Measurements from ENCODE around the gene NDUFC1. TPM values are rescaled to one million over a fixed set of nuclear protein-coding genes. Genes with fewer than 3 reads are reported as not detected.
A peak's percentile ranks its signal among the peaks of the same experiment; 100 is the strongest.

The NDUFC1 gene
- total and polyA plus RNA-seq, 2 of the 8 experiments (the other 6 are each of a cell fraction or from before 2014, with no cell fraction given), result 41.9 to 62.0 TPM

- Histone ChIP-seq H3K9ac (replicated peaks in 1 of 4; ENCODE audit: extremely low read depth in 1 of 4, low read depth in 3 of 4, low read length in 3 of 4) (peak overlapping the region; percentile 70 to 94 (median 91)), H4K5ac (ENCODE audit: insufficient read length, low read depth, low read length) (peak overlapping the region; percentile 60), H3K23ac (ENCODE audit: insufficient read length) (no peak overlapping the region), H3K27me3 (replicated peaks in 1 of 4; ENCODE audit: control insufficient read depth in 3 of 4, extremely low read depth in 1 of 4, insufficient read depth in 3 of 4, low read length in 3 of 4) (no peaks in the 10 kb centered on the region), H3K79me1 (ENCODE audit: low read depth, low read length) (no peaks in the 10 kb centered on the region), H4K8ac (ENCODE audit: extremely low read depth, insufficient read depth, low read length) (no peak overlapping the region), H3K9me3 (ENCODE audit: insufficient read depth in 2 of 2, low read depth in 1 of 2, low read length in 1 of 2) (peaks cover 4% of the 10 kb centered on the region in 2 experiments; a peak in 3 of 4 replicates), H4K91ac (replicated peaks; ENCODE audit: insufficient read length, low read length) (no peak overlapping the region), H2BK12ac (ENCODE audit: low read depth, low read length) (peak overlapping the region; percentile 63; the same call in 1 of the 2 replicates), H3K56ac (replicated peaks; ENCODE audit: insufficient read length, low read depth, low read length) (peak overlapping the region; percentile 40), H3K27ac (ENCODE audit: low read depth, low read length) (peak overlapping the region; percentile 65), H3K79me2 (ENCODE audit: control insufficient read depth in 1 of 2, insufficient read depth in 2 of 2, low read length in 2 of 2) (peaks cover 32 to 56% of the 10 kb centered on the region in 2 experiments), H3K4me2 (ENCODE audit: insufficient read depth in 1 of 2, low read depth in 2 of 2, low read length in 2 of 2) (peak overlapping the region; percentile 77 to 99), H2AK5ac (ENCODE audit: low read depth, low read length) (no peak overlapping the region; the same call in 1 of the 2 replicates), H2BK20ac (ENCODE audit: low read length) (no peak overlapping the region), H3K36me3 (ENCODE audit: control insufficient read depth in 2 of 4, insufficient read depth in 4 of 4, low read length in 3 of 4) (peaks cover 0 to 14% (median 4%) of the 10 kb centered on the region in 4 experiments; a peak in 2 of 8 replicates), H3K18ac (ENCODE audit: extremely low read depth, low read length) (peak overlapping the region; percentile 85), H3K4me1 (replicated peaks in 1 of 4; ENCODE audit: control insufficient read depth in 3 of 4, insufficient read depth in 4 of 4, low read length in 3 of 4) (peaks cover 0 to 2% (median 0%) of the 10 kb centered on the region in 4 experiments; a peak in 1 of 7 replicates), H2BK120ac (replicated peaks; ENCODE audit: low read depth, low read length) (no peak overlapping the region), H3K23me2 (ENCODE audit: low read depth, low read length) (peaks cover 6% of the 10 kb centered on the region), H3K4me3 (ENCODE audit: extremely low read depth in 1 of 4, insufficient read depth in 2 of 4, low read depth in 3 of 4, low read length in 4 of 4) (peak overlapping the region; percentile 91 to 100 (median 93)), H3K4ac (replicated peaks; ENCODE audit: insufficient read length, low read depth, low read length) (peak overlapping the region; percentile 10), H4K20me1 (replicated peaks in 1 of 2; ENCODE audit: control insufficient read depth in 1 of 2, insufficient read depth in 2 of 2, low read length in 2 of 2) (peaks cover 0 to 4% of the 10 kb centered on the region in 2 experiments), H3K14ac (ENCODE audit: insufficient read length) (no peak overlapping the region), H2BK15ac (ENCODE audit: low read length) (no peak overlapping the region; the same call in 1 of the 2 replicates), H2BK5ac (ENCODE audit: low read depth, low read length) (peak overlapping the region; percentile 8), H2AFZ (ENCODE audit: low read length) (peak overlapping the region; percentile 27)
- DNase-seq (ENCODE audit: low read depth in 1 of 2, low spot score in 2 of 2) (no peak), FAIRE-seq (no peak)
- ChIA-PET CTCF (ENCODE audit: partially characterized antibody) (interaction anchor here (0.9 to 3.5 kb wide), 13 partner anchors 9 to 394 kb away, joined by 3 to 19 read pairs (median 4); partner anchors contain the start of gene MGARP), POLR2A (ENCODE audit: partially characterized antibody) (interaction anchor here (0.6 to 3.5 kb wide), 31 partner anchors 9 to 362 kb away, joined by 3 to 31 read pairs (median 4); partner anchors contain the start of genes ELF2 and MGARP)
- TF ChIP-seq EGR1 (IDR thresholded peaks at IDR 0.05; ENCODE audit: borderline replicate concordance, low read depth, low read length), result no peak
- TF ChIP-seq BCL11A (IDR thresholded peaks at IDR 0.05; ENCODE audit: low read depth in 2 of 2, low read length in 2 of 2), result no peak
- TF ChIP-seq GTF2F1 (IDR thresholded peaks at IDR 0.05; ENCODE audit: borderline replicate concordance, low read depth, low read length), result no peak
- TF ChIP-seq JUND (IDR thresholded peaks at IDR 0.05; ENCODE audit: low read length), result no peak
- no peak for TF ChIP-seq SUZ12 (IDR thresholded peaks at IDR 0.05; ENCODE audit: low read length)
- no peak for TF ChIP-seq POU5F1 (IDR thresholded peaks at IDR 0.05; ENCODE audit: low read depth, low read length)
- TF ChIP-seq RBBP5 (IDR thresholded peaks at IDR 0.05; ENCODE audit: borderline replicate concordance, low read depth, low read length), result no peak
- 0 out of 2 replicates have a peak, but pooled peaks have one; percentile 11 for TF ChIP-seq CHD1 (IDR thresholded peaks at IDR 0.05; ENCODE audit: low read depth, low read length)
- 12% methylated on average over 16 of the region's 16 CpGs; no CpG with 5 or more reads in 1 of the 2 experiments for WGBS, 2 experiments (ENCODE audit: extremely low coverage in 1 of 2, insufficient coverage in 1 of 2, insufficient read length in 1 of 2, insufficient replicate concordance in 2 of 2, low coverage in 1 of 2, low lambda C conversion rate in 2 of 2, missing lambda C conversion rate in 1 of 2)
Observed at GRCh38 chr4:139300431-139301112, 1.7 kb downstream of the NDUFC1 start.
